Measurements from ENCODE around the gene ATOSA.

Gene ATOSA, protein sequence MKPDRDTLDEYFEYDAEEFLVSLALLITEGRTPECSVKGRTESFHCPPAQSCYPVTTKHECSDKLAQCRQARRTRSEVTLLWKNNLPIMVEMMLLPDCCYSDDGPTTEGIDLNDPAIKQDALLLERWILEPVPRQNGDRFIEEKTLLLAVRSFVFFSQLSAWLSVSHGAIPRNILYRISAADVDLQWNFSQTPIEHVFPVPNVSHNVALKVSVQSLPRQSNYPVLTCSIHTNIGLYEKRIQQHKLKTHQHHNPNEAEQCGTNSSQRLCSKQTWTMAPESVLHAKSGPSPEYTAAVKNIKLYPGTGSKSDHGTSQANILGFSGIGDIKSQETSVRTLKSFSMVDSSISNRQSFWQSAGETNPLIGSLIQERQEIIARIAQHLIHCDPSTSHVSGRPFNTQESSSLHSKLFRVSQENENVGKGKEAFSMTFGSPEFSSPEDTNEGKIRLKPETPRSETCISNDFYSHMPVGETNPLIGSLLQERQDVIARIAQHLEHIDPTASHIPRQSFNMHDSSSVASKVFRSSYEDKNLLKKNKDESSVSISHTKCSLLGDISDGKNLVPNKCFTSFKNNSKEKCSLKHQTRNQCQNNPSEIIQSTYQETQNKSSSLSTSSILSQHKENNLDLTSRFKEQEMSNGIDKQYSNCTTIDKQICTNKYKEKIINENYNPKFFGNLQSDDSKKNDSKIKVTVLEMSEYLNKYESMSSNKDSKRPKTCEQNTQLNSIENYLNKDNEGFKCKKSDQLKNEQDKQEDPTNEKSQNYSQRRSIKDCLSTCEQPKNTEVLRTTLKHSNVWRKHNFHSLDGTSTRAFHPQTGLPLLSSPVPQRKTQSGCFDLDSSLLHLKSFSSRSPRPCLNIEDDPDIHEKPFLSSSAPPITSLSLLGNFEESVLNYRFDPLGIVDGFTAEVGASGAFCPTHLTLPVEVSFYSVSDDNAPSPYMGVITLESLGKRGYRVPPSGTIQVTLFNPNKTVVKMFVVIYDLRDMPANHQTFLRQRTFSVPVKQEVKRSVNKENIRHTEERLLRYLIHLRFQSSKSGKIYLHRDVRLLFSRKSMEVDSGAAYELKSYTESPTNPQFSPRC

DNA sequence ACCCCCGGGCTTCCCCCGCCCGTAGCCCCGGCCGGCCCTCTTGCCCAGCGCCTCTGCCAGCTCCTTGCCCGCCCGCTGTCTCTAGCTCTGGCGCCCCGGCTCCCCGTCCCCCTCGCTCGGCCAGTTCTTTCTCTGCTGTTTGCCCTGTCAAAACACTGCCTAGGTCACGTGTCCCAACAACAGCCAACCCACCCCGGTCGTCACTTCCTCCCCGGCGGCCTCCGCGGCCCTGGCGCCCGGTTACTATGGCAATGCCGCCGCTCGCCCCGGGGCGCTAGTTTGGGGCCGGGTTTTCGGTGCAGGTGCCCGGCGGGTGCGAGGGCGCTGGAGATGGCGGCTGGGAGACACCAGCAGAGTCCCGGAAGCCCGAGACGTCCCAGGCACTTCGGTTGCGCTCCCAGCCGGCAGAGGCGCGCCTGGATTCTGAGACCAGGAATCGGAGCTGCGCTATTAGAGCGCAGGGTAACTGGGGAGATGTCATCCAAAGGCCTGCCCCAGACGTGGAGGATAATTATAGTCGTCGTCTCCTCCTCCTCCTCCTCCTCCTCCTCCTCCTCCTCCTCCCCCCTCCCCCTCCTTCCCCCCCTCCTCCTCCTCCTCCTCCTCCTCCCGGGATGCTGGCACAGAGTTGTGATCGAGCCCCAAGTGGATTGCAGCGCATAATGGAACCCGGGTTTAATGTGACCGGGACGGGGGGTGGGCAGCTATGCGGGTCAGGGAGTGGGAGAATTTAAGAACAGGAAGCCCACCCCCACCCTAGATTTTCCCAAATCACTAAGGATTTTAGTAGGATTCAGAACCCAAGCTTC lies at the start of gene ATOSA:
Gene ATOSA (minus strand): TSS at position 157 of the 809 bp plus-strand sequence. CDS start 1,367 bp downstream, outside the sequence.
- peak; percentile 88 for DNase-seq

DNA sequence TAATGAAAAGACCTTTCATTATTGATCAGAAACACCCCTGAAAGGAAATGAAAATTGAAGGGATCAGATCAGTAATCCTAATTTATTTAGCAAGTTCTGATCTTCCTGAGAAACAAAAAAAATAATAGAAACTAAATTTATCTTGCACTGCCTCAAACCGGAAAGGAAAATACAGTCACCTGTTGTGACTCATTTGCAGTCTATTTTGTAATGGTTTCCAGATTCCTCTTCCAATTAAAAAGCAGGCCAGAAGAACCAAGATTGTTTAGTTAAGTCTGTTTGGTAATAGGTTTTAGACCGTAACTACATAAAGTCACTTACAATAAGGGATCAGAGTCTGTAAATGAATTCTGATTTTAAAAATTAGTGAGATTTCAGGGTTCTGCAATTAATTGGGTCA lies 49.7 kb upstream of the ATOSA start:
- no peak for DNase-seq

DNA sequence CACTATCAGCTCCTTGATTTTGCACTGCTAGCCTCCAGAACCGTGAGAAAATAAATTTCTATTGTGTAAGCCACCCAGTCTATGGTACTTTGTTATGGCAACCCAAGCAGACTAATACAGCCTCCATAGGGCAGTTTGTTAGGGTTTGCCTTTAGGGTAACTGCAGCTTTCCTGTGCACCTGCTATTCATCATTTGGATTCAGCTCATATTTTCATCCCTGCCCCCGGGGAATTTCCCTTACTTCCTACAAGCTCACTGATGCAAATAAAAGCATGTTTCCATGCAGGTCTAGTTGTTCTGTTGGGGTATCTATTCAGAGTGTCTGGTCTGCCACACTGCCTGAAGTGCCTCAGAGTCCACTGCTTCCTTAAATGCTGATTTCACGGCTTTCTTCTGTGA lies 48.6 kb upstream of the ATOSA start:
- DNase-seq: no peak

DNA sequence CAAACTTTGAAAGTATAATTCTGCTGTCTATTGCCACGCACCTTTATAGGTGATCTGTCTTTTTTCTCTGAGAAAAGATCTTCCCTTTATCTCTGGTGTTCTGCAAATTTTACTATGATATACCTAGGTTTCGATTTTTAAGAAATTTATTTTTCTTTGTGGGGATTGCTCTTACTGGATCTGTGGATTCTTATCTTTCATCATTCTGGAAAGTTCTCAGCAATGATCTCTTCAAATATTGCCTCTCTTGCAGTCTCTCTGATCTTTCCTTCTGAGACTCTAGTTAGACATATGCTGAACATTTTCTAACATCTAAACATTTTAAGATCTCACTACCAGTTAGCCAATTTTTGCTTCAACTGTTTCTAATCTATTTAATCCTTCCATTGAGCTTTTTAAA lies 47.0 kb upstream of the ATOSA start:
- no peak for DNase-seq

DNA sequence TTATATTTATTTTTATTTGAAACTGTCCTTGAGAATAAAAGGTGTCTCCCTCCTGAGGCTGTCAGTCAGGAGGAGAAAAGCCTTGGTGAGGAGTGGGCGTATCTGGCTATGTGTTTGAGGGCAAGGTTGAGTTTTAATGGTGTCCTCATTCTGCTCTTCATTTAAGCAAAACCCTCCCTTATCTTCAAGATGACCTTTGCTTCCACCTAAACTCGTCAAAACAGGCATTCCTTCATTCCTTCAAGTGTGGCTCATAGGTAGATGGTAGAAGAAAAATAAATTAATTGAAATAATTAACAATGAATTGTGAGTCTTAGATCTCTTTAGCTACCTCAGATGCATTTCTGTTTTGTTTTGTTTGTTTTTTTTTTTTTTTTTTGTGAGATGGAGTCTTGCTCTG lies 39.4 kb upstream of the ATOSA start:
- DNase-seq: no peak

DNA sequence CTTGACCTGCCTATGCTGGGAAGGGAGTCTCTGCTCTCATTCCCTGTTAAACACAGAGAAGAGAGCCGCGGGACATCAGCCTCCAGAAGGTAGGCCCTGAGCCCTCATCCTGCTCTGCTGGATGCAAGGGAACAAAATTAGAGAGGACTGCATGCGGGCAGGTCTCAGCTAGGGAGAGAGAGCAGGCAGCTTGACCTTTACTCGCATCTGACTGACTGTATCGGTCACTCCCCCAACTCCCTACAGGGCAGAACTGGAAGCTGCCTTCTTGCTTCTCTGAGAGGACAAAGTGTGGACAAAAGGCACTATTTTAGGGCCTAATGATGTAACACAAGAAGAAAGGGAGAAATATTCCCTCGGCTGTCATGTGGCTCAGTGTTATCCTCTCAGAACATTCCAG lies 38.7 kb upstream of the ATOSA start:
- no peak for DNase-seq

DNA sequence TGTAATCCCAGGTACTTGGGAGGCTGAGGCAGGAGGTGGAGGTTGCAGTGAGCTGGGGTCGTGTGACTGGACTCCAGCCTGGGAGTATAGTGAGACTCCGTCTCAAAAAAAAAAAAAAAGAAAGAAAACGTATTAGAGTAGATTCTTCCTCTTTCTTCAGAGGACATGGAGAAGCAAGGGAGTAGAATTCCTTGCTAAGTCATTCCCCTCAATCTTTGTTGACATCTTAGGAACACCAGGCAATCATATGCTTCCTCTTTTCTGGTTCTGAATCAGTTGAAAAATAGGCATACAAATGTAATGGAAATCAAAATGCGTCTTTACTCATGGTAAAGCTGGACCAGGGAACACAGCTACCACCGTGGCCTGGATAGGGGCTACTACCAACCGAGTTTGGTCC lies 38.3 kb upstream of the ATOSA start:
- no peak for DNase-seq

DNA sequence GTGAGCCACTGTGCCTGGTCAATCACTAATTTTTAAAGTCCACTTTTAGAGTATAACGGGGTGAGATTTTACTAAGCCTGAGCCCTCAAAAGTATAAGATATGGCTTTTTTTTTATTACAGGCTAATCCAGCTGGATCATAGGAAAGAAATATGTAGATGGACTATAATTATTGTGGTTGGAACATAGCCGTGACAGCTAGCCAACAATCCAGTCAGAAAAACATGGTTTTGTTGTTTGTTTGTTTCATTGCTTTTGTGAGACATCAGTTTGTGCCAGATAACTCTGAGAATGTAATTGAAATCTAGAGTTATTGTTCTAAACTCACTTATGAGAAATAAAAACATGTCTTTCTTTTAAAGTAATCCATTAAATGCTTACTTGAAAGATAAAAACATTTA lies 37.3 kb upstream of the ATOSA start:
- no peak for DNase-seq

DNA sequence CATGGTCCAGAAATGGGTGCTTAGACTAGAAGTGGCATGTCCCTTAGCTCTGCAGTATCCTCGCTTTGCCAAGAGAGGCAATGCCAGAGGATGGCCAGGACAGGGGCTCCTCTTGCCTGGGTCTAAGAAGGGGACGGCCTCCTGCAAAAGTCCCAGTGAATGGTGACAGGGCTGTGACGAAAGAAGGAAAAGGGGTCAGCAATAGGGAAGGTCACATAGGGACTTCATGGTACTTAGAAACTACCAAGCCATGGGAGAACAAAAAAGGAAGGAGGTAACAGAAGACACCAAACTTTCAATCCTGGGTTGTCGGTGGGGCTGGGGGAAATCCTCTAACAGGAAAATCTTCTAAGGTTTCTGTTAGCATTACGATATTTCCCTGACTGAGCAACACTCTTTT lies 36.2 kb upstream of the ATOSA start:
- DNase-seq: no peak

DNA sequence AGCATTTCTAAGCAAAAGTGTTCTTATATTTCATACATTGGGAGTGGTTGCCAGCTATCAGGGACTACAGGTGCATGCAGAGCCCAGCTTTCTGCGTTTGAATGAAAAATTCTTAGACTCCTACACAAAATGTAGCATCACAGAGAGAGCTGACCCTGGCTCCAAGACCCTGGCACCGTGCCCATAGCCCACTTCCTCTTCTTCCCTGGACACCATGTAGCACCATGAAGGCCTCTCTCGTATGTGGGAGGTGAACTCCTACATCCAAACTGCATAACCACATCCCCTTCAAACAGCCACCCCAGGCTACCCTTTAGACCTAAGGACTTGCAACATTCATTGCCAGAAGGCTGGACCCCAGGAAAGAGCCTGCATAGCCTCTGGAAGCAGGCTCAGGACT lies 35.8 kb upstream of the ATOSA start:
- DNase-seq: no peak

DNA sequence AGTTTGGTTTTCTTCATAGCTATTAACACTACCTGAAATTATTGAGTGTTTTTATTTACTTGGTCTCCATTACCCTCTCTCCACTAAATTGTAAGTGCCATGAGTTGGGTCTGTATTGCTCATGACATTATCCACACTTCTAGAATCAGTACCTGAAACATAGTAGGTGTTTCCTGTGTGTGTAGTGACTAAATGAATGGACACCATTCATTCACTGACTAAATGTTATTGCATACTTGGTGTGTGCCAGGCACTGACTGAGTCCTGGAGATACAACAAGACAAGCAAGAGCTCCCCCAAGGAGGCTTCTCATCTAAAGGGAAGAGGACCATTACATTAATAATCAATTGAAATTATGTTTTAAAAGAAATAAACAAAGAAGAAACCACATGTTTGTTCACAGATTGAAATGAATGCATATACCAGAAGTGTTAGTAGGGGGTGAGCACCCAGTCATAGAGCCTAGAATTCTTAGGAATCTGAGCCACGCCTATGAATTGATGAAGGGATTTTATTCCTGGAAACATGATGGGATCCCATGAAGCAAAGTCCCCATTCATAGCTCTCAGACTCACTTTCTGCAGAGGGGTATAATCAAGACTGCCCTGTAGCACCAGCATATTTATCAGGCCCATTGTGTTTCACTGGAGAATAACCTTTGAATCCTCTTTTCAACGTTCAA lies 31.7 kb upstream of the ATOSA start:
- DNase-seq: no peak

DNA sequence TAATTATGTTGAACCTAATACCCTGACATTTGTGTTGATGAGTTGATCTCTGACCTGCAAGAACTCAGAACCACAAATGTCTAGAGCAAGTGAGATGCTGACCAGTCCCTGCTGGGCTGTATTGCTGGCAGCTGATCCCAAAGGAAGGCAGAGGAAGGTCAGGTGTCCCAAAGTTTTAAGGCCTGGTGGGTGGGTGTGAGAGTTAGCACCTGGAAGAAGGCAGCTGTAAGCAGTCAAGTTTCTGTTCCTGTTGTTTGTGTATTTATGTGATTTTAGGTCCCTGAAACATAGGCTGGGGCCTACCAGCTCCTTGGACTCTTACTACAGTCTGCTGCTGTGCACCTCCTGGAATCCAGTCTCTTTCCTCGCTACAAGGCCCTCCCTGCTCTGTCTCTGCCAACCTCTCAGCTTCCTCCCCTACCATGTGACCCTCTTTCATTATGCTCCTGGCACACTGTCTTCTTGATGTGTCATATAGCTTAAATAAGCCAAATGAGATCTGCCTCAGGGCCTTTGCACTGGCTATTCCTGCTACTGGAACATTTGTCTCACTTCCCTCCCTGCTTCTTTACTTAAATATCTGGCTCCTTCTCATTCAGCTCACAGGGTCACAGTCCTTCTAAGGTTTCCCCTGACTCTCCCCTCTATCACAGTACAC lies 31.0 kb upstream of the ATOSA start:
- DNase-seq: no peak

DNA sequence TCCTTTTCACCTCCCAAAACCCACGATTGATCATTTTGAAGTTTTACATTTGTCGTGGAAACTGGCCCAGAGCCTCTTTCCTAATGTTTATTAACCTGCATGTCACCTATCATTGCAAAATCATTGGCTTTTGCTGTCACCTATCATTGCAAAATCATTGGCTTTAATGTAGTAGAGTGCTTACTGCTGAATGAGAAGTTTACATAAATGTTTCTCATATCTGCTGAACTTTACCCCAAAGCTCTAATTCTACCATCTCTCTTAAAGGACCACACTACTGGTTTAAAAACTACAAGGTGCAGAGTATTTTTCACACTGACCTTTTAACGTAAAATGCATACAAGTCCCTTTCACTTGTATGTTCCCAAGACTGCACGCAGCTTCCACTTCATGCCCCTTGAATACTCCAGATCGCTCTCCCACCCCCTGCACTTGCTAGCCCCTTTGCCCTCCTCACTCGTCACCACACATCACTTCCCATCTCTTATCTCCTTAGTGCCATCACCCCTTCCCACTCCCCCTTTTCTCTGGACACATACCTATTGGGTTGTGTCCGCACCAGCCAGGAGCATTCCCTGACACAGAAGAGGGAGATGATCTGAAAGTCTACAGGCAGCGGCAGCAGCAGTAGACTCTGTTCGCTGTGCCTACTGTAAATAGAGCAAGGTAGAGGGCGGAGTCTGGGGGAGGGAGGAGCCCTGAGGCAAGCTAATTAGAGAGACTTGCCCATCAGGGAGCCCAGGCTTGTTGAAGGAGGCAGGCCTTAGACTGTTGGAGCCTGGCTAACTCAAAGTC lies 30.2 kb upstream of the ATOSA start:
- no peak for DNase-seq

DNA sequence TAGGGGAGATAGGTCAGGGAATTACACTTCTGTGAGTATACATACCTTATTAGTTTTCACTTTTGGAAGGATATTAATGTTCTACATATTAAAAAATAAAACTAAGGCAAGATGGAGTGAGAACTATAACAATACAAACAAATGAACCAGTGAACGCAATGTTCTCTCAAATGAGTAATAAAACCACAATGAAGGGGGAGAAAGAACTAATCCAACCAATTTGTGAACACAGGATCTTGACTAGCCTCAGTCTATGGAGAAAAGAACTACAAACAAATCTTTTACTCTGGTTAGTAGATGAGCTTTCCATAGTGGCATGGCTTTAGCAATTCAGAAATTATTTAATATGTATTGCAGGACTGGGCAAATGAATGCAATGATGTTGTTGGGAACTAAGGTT lies 26.9 kb upstream of the ATOSA start:
- DNase-seq: no peak

DNA sequence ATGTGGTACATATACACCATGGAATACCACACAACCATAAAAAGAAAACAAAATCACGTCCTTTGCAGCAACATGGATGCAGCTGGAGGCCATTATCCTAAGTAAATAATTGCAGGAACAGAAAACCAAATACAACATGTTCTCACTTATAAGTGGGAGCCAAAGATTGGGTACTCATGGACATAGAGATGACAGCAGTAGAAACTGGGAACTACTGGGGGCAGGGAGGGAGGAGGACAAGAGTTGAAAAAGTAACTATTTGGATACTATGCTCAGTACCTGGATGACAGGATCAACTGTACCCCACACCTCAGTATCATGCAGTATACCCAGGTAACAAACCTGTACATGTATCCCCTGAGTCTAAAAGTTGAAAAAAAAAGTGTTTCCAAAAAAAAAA lies 23.2 kb upstream of the ATOSA start:
- DNase-seq: no peak

DNA sequence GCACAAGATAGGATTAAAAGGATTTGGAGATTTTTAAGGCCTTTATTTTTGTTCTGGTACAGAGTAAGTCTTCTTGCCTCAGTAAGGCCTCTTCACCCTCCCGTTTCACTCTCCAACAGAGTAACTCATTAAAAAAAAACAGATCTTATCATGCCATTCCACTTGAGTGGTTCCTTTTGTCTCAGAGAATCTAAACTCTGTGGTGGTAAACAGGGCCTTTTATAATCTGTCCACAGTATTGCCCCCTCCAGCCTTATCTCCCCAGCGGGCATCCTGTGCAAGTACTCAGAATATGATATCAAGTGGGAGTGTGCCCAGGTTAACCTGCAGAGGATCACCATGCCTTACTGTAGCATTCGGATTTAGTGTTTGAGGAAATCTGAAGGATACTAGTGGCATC lies 20.3 kb upstream of the ATOSA start:
- no peak for DNase-seq

DNA sequence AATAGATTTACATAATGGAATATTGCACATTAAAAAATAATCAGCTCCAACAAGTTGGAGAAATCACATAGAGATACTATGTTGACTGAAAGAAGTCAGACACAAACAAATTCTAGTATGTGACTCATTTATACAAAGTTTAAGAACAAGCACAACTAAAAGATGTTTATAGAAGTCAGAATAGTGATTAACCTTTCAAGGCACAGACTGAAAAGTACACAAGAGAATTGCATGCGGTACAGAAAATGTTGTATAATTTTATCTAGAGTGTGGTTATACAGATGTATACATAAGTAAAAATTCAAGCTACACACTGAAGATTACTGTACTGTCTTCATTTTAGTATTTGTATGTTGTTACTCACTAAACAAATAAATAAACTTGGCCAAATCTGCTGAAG lies 19.3 kb upstream of the ATOSA start:
- DNase-seq: no peak

DNA sequence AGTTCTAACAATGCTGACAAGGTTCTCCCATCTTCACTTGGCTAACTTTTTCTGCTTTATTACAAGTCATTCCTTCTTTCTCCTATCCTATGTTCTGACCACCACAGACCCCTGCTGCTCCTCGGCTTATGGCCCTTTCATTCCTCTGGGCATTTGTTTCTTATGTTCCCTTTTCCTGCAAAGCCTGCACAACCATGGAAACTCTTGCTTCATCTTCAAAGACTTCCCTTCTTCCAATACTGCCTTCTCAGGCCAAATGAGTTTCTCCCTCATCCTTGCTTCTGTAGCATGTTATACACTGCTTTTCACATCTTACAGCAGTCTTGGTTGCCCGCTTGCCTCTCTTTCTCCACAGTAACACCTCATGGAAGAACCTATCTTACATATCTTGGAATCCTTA lies 17.9 kb upstream of the ATOSA start:
- no peak for DNase-seq

DNA sequence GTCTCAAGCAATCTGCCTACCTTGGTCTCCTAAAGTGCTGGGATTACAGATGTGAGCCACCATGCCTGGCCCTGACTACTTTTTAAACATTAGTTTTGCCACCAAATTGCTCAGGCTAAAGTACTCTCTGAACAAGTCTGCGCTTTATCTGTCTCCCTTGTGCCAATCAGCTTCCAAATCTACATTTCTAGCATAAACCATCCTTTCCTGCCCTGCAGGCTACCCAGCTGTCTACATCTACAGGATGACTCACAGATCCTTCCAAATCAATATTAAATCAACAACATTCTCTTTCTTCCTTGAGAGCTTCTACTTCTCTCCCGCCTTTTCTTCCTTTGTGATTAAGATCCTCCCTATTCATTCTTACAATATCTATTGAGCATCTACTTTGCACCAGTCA lies 16.0 kb upstream of the ATOSA start:
- DNase-seq: no peak

DNA sequence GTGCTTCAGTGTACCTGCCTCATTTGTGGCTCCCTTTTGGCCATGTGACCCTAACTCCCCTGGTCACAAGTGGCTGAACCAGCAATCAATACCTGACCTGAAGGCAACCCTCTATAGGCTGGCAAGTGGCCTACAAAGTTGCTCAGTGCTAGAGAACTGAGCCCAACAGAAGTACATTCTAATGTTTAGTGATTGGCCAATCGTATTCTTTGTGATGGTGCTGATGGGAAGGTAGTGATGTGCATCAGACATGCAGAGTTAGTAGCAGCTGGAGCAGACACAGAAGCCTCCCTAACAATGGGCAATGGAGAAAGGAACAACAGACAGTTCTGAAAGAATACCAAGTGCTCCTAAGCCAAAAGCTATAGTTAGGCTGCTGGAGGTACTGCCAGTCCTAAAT lies 10.4 kb upstream of the ATOSA start:
- DNase-seq: no peak

DNA sequence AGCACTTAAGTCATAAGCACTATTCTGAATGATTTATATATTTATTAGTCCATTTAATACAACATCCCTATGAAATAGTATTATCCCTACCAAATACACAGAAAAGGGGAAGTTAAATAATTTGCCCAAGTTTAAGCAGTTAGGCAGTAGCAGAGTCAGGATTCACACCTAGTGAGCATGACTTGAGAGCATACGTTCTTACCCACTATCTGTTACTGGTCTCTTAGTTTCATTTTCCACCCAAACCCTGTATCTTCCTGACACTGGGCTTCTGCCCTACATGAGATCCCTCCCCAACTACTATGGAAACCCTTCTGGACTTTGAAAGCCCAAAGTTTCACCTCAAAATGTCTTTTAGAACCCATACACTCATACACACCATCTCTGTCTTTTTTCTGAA lies 4.4 kb upstream of the ATOSA start:
- DNase-seq: no peak

All from activated T-cell treated with anti-CD3 and anti-CD28 coated beads, Interleukin-2, amount 50 U/mL, for 1 hour (primary cell).